Medulla oblongata (tissue), 1 donor: Measurements from ENCODE around the gene EFCAB8.

Source experiments
- DNase-seq: peaks from one replicate; pipeline ENCODE4 v3.0.0-alpha.2; 2015; ENCODE audit errors: extremely low spot score

The EFCAB8 gene

GRCh38 chr20:32858701-32859372, at the start of gene EFCAB8:
TSS of gene EFCAB8 (plus strand) at chr20:32858923. CDS start at chr20:32863793, 4,870 bp downstream.
- DNase-seq, result no peak

GRCh38 chr20:32809907-32810306, 48.8 kb upstream of the EFCAB8 start:
- no peak for DNase-seq

- DNase-seq, result no peak
Measured at GRCh38 chr20:32810941-32811340, 47.8 kb upstream of the EFCAB8 start.

- no peak for DNase-seq
Measured at GRCh38 chr20:32811886-32812285, 46.8 kb upstream of the EFCAB8 start.

- DNase-seq, result peak; percentile 55
Measured at GRCh38 chr20:32819992-32820697, 38.6 kb upstream of the EFCAB8 start.

GRCh38 chr20:32820698-32821377, 37.9 kb upstream of the EFCAB8 start:
- no peak for DNase-seq

- DNase-seq, result no peak
Measured at GRCh38 chr20:32822225-32822624, 36.5 kb upstream of the EFCAB8 start.

GRCh38 chr20:32823078-32823477, 35.6 kb upstream of the EFCAB8 start:
- DNase-seq, result no peak

GRCh38 chr20:32823737-32824588, 34.8 kb upstream of the EFCAB8 start:
- no peak for DNase-seq

- DNase-seq, result no peak
Measured at GRCh38 chr20:32828029-32828680, 30.6 kb upstream of the EFCAB8 start.

GRCh38 chr20:32829311-32830005, 29.3 kb upstream of the EFCAB8 start:
- DNase-seq, result no peak

GRCh38 chr20:32830437-32830836, 28.3 kb upstream of the EFCAB8 start:
- DNase-seq, result peak; percentile 76

- DNase-seq, result no peak
Measured at GRCh38 chr20:32831982-32832381, 26.7 kb upstream of the EFCAB8 start.

GRCh38 chr20:32832664-32833063, 26.1 kb upstream of the EFCAB8 start:
- no peak for DNase-seq

GRCh38 chr20:32834972-32835371, 23.8 kb upstream of the EFCAB8 start:
- no peak for DNase-seq

GRCh38 chr20:32837157-32837556, 21.6 kb upstream of the EFCAB8 start:
- no peak for DNase-seq

GRCh38 chr20:32839227-32839981, 19.3 kb upstream of the EFCAB8 start:
- no peak for DNase-seq

GRCh38 chr20:32839982-32840285, 18.8 kb upstream of the EFCAB8 start:
- no peak for DNase-seq

- DNase-seq, result no peak
Measured at GRCh38 chr20:32841174-32841573, 17.5 kb upstream of the EFCAB8 start.

GRCh38 chr20:32841632-32842031, 17.1 kb upstream of the EFCAB8 start:
- DNase-seq, result no peak
